CD4-positive, alpha-beta T cell (primary cell): ENCODE results near the gene APC2. TPM values are rescaled to one million over a fixed set of nuclear protein-coding genes. Genes with fewer than 3 reads are reported as not detected.

Experiments
- ATAC-seq: fragments of 200-7000 bp; cut with Tn5 transposase; one replicate; pipeline ENCODE4 v1.10.0; 2022; ENCODE audit warnings: mild to moderate bottlenecking; ENCODE audit not compliant: poor library complexity
- CTCF ChIA-PET: fragments of 350-600 bp; sonication (Branson Sonifier 250); formaldehyde crosslinking; loops from one replicate; lab custom pipeline; 2021; ENCODE audit warnings: antibody characterized with exemption, inconsistent platforms; lab: Charles Lee
- POLR2A ChIA-PET: fragments of 350-600 bp; sonication (Branson Sonifier 250); formaldehyde crosslinking; loops from one replicate; lab custom pipeline; 2021; ENCODE audit warnings: antibody characterized with exemption, inconsistent platforms; lab: Charles Lee
- DNase-seq, 14 experiments: peaks; one replicate each; pipeline ENCODE4 v3.0.0-alpha.2; 2013 to 2020; ENCODE audit warnings: mixed read lengths in 2 of 14
- H3K27ac ChIP-seq, 2 donors: one replicate each; pipeline versions ENCODE4 v1.5.1 to v1.7.0; 2013; ENCODE audit warnings: low read length in 2 of 2, low read depth in 1 of 2, mild to moderate bottlenecking in 1 of 2
- H3K27me3 ChIP-seq, 2 experiments: 1 replicate in 1 of 2; 2 replicates in 1 of 2; pipeline versions ENCODE4 v1.6.1 to v1.7.0; 2013; ENCODE audit warnings: low read length in 2 of 2, control low read depth in 1 of 2, mild to moderate bottlenecking in 1 of 2, moderate library complexity in 1 of 2; ENCODE audit not compliant: insufficient read depth in 2 of 2, control insufficient read depth in 1 of 2
- H3K36me3 ChIP-seq: one replicate; pipeline ENCODE4 v1.6.1; 2013; ENCODE audit warnings: low read length, control low read depth; ENCODE audit not compliant: insufficient read depth
- H3K4me1 ChIP-seq: one replicate; pipeline ENCODE4 v1.6.1; 2013; ENCODE audit warnings: low read length, control low read depth; ENCODE audit not compliant: insufficient read depth
- H3K4me3 ChIP-seq: one replicate; pipeline ENCODE4 v1.5.1; 2013; ENCODE audit warnings: mild to moderate bottlenecking, low read length, moderate library complexity
- H3K9me3 ChIP-seq, 2 experiments: 1 replicate in 1 of 2; 2 replicates in 1 of 2; pipeline versions ENCODE4 v1.6.1 to v1.7.0; 2013; ENCODE audit warnings: low read length in 2 of 2, mild to moderate bottlenecking in 2 of 2, control low read depth in 1 of 2, moderate library complexity in 1 of 2; ENCODE audit not compliant: control insufficient read depth in 1 of 2, insufficient read depth in 1 of 2
- H3K27ac Mint-ChIP-seq: one replicate; pipeline ENCODE4 v1.8.0; 2020; ENCODE audit warnings: mixed read lengths
- H3K27me3 Mint-ChIP-seq: one replicate; pipeline ENCODE4 v1.8.0; 2021; ENCODE audit warnings: mixed read lengths
- H3K36me3 Mint-ChIP-seq: one replicate; pipeline ENCODE4 v1.8.0; 2021; ENCODE audit warnings: low read depth, mixed read lengths
- H3K4me1 Mint-ChIP-seq: one replicate; pipeline ENCODE4 v1.8.0; 2021; ENCODE audit warnings: low read depth, mixed read lengths
- H3K4me3 Mint-ChIP-seq: one replicate; pipeline ENCODE4 v1.8.0; 2020; ENCODE audit warnings: mild to moderate bottlenecking, mixed read lengths
- H3K9me3 Mint-ChIP-seq: one replicate; pipeline ENCODE4 v1.8.0; 2020; ENCODE audit warnings: mixed read lengths
- intact Hi-C, 2 experiments: fragments of 100-400 bp; cut with DNase I in 1 of 2; cut with micrococcal nuclease in 1 of 2; formaldehyde crosslinking; loops; one replicate each; pipeline versions ENCODE4 v1.15.1 to v1.9.0; 2023 to 2025; cut with DNase I, micrococcal nuclease
- total RNA-seq, 174 experiments: library from RNA in 2 of 174; stranded (reverse) in 2 of 174; gene quantifications; one replicate each; pipeline ENCODE4 v1.2.3 and lab custom pipeline; 2021 to 2026
- TF ChIP-seq, protein P1 (sequence below): fragments of 200-600 bp; IDR thresholded peaks from one replicate; pipeline ENCODE4 v1.8.0; 2022; ENCODE audit warnings: antibody characterized with exemption, mild to moderate bottlenecking

The APC2 gene
- total RNA-seq, 2 experiments from 2014 or later, result 0.20 to 0.30 TPM

DNA sequence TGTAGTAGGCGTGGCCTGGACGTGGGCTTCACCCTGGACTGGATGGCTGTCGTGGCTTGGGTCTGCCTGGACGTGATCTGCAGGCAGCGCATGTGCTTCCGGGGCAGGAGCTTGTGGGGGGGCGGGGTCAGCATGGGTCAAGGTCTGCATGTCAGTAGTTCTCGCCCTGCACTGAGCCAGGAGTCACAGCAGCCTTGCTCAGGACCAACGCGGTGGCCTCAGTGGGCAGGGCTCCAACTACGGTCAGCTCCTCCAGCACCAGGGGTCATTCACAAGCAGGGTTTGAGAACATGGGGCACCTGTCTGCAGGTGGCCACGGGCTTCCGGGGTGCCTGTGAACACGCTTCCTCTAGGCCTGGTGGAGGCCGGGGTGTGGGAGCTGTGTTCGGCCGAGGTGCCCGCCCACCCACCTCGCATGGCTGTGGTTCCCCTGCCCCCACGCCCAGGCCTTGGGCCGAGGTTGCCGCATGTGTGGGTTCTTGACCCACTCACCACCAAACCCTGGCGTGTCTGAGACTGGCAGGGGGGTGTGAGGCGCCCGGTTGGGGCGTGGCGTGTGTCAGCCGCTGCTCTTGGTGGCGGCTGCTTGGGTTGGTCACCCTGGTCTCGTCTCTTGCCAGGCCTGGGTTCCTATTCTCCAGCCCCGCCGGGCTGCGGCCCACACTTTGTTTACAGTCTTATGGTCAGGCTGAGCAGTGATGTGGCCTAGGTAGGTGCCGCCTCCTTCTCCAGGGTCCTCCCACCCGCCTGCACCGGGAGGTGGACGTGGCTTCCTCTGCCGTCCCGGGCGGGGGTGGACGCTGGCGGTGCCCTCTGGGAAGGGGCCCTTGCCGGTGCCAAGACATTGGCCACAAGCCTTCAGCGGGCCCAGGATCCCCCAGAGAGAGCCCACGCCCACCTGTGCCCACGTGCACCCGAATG, 16.5 kb upstream of the APC2 start:
- H3K36me3 ChIP-seq, result peaks cover 57% of the 10 kb centered on the region
- CTCF ChIA-PET, result no interaction called here

DNA sequence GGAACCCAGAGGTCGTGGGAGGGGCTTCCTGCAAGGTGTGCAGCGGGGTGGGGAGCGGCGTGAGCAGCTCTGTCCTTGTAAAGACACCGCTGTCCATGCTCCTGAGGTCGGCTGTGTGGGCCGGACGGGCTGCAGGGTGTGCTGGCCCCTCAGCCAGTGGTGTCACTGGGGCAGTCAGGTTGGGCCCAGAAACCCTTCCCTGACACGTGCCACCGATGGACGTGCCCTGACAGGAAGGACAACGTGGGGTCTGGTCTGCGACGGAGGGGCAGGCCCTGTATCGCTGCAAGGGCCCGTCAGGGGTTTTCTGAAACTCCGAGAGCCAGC, 15.9 kb upstream of the APC2 start:
- peaks cover 39% of the 10 kb centered on the region for H3K36me3 Mint-ChIP-seq

More for the DNA sequence above, 16.5 kb upstream of the APC2 start:
- H3K9me3 ChIP-seq, result no peaks in the 10 kb centered on the region
- Mint-ChIP-seq H3K36me3 (peaks cover 35% of the 10 kb centered on the region), H3K4me3 (no peak overlapping the region), H3K4me1 (peaks cover 7% of the 10 kb centered on the region), H3K27me3 (no peaks in the 10 kb centered on the region), H3K27ac (peak overlapping the region; percentile 20), H3K9me3 (no peaks in the 10 kb centered on the region)
- peaks cover 6% of the 10 kb centered on the region for H3K4me1 ChIP-seq
- ATAC-seq (no peak), DNase-seq (no peak)
- no peak overlapping the region for H3K4me3 ChIP-seq
- H3K27me3 ChIP-seq, result no peaks in the 10 kb centered on the region
- POLR2A ChIA-PET, result no interaction called here
- no peak overlapping the region for H3K27ac ChIP-seq
- intact Hi-C loops, result no loop called here
- TF ChIP-seq, protein P1, sequence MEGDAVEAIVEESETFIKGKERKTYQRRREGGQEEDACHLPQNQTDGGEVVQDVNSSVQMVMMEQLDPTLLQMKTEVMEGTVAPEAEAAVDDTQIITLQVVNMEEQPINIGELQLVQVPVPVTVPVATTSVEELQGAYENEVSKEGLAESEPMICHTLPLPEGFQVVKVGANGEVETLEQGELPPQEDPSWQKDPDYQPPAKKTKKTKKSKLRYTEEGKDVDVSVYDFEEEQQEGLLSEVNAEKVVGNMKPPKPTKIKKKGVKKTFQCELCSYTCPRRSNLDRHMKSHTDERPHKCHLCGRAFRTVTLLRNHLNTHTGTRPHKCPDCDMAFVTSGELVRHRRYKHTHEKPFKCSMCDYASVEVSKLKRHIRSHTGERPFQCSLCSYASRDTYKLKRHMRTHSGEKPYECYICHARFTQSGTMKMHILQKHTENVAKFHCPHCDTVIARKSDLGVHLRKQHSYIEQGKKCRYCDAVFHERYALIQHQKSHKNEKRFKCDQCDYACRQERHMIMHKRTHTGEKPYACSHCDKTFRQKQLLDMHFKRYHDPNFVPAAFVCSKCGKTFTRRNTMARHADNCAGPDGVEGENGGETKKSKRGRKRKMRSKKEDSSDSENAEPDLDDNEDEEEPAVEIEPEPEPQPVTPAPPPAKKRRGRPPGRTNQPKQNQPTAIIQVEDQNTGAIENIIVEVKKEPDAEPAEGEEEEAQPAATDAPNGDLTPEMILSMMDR, result no peak

DNA sequence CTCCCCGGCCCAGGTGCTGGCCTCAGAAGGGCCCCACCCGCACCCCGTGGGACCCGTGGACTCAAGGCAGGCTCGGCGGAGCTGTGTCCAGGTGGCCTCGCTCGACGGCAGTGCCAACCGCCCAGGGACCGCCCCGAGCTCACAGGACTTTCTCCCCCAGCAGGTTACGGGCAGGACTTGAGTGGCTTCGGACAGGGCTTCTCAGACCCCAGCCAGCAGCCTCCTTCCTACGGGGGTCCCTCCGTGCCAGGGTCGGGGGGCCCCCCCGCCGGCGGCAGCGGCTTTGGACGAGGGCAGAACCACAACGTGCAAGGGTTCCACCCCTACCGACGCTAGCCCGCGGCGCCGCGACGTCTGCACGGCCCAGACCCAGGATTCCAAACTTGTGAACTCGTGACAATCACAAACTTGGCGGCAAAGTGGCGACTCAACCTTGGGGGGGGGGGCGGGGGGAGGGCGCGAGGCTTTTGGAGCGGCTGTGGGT, 15.3 kb upstream of the APC2 start:
- ATAC-seq (no peak), DNase-seq (peak in 1 of 14 experiments; percentile 23)
- Mint-ChIP-seq H3K27me3 (no peaks in the 10 kb centered on the region), H3K4me3 (no peak overlapping the region), H3K9me3 (no peaks in the 10 kb centered on the region), H3K36me3 (peaks cover 42% of the 10 kb centered on the region), H3K27ac (no peak overlapping the region), H3K4me1 (peaks cover 8% of the 10 kb centered on the region)
- H3K4me1 ChIP-seq, result peaks cover 14% of the 10 kb centered on the region
- intact Hi-C loops, result loop anchor here (5.0 kb wide), 2 partner anchors 78 to 157 kb away; partner anchors contain the start of genes ADAMTSL5 (in 1 of the 2) and FAM174C (in 1 of the 2)
- no peaks in the 10 kb centered on the region for H3K9me3 ChIP-seq
- ChIA-PET CTCF (no interaction called here), POLR2A (no interaction called here)
- TF ChIP-seq, protein P1, result no peak
- H3K27me3 ChIP-seq, result no peaks in the 10 kb centered on the region
- peaks cover 49% of the 10 kb centered on the region for H3K36me3 ChIP-seq
- no peak overlapping the region for H3K4me3 ChIP-seq
- no peak overlapping the region for H3K27ac ChIP-seq

More for the DNA sequence above, 15.9 kb upstream of the APC2 start:
- H3K4me3 Mint-ChIP-seq, result no peak overlapping the region
- H3K27ac Mint-ChIP-seq, result no peak overlapping the region
- H3K4me1 Mint-ChIP-seq, result peaks cover 8% of the 10 kb centered on the region
- intact Hi-C loops, result no loop called here
- TF ChIP-seq, protein P1, result no peak
- no peaks in the 10 kb centered on the region for H3K27me3 Mint-ChIP-seq
- ChIA-PET POLR2A (no interaction called here), CTCF (no interaction called here)
- Histone ChIP-seq H3K27ac (no peak overlapping the region), H3K9me3 (no peaks in the 10 kb centered on the region), H3K36me3 (peaks cover 53% of the 10 kb centered on the region), H3K4me1 (peaks cover 8% of the 10 kb centered on the region), H3K4me3 (no peak overlapping the region), H3K27me3 (no peaks in the 10 kb centered on the region)
- DNase-seq, result no peak
- ATAC-seq, result no peak
- no peaks in the 10 kb centered on the region for H3K9me3 Mint-ChIP-seq
